NCI-H345 (cell line): ENCODE data around the gene MME.

Source experiments
- DNase-seq: peaks from one replicate; lab custom pipeline; 2025; lab: John Stamatoyannopoulos, UW

The MME gene

DNA sequence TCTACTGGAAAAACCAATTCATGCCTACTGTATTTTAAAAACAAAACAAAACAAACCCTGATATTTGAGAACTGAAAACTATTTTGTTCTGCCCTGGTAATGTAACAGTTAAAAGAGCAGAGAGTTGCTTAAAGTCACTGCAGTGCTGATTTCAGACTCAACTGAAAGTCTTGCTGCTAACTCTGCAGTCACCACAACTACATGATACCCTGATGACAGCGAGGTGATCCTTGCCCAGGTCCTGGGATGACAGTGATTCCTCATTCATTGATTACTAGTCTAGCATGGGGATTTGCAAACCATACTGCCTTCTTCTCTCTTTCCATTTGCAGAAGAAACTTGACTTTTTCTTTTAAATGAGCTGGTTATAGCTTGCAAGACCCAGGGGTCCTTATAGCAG, 67.5 kb downstream of the MME start:
- no peak for DNase-seq

GRCh38 chr3:155149494-155149893, 69.4 kb downstream of the MME start:
- no peak for DNase-seq

DNA sequence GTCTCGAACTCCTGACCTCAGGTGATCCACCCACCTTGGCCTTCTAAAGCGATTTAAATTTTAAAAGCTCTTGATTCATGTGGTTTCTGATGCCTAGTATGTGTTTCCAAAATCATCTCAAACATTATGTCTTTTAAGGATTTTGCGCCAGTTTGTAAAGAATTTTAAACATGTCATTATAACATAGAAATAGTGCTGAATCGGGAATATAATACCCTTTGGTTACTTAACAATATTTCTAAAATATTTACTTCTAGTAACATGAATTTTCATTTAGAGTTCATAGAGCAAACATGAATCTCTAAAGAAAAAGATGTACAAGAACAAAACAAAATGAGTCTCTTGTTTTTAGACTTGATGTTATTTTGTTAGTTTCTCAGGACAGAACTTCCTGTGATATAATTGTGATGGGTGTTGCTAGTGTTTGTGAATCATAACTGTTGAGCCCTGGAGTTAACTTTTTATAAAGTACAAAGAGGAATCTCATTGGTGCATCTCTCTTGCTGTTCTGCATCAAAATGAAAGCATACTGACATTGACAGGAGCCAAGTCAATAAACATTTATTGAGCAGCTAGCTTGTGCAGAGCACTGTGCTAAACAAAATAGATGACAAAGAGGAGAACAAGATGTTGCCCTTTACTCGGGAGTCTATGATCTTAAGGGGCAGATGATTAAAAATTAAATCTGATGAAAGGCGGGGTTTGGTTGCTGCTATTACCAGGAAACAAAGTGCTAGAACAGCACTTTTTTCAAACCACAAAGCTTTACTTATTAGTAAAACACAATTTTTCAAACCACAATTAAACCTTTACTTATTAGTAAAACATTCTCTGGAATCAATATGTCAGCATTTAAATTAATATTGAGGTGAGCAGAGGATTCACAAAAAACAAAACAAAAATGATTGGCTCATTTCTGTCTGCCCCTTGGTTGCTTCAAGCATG, 73.4 kb downstream of the MME start:
- DNase-seq, result no peak

DNA sequence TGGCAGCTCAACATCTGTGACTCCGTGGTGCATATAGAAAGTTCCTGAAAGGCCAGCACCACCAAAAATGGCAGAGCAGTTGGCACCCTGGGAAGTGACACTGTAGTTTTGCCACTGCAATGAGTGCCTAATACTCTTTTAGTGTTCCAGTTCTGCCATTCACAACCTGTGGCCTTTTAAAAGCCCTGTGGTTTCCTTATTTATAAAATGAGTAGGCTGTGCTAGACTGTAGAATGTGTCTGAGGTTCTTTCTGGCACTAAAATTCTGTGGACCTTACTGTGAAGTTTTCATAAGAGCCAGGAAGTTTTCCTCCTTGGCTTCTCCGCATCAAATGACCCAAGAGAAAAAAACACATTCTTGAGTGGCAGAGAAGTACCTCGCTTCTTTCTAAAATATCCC, 74.1 kb downstream of the MME start:
- no peak for DNase-seq

GRCh38 chr3:155158346-155159037, 78.4 kb downstream of the MME start:
- no peak for DNase-seq

- no peak for DNase-seq
Observed at GRCh38 chr3:155159301-155159700, 79.2 kb downstream of the MME start.

GRCh38 chr3:155161640-155162292, 81.6 kb downstream of the MME start:
- no peak for DNase-seq

- no peak for DNase-seq
Observed at GRCh38 chr3:155164306-155164705, 84.2 kb downstream of the MME start.

DNA sequence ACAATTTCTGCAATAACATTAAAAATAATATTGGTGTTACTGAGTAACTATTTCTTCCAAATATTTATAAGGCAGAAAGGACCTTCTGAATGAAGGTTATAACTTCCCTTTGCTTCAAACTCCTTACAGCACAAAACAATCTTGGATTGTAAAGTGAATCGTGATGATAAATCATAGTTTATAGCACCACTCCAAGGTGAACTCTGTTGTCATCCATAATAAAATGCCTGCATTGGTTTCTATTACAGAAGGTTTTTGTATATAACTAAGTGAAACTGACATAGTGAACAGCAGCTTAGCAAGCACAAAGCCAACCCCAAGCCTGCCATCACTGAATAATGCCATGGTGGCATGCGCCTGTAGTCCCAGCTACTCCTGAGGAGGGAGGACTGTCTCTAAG, 86.3 kb downstream of the MME start:
- no peak for DNase-seq

DNA sequence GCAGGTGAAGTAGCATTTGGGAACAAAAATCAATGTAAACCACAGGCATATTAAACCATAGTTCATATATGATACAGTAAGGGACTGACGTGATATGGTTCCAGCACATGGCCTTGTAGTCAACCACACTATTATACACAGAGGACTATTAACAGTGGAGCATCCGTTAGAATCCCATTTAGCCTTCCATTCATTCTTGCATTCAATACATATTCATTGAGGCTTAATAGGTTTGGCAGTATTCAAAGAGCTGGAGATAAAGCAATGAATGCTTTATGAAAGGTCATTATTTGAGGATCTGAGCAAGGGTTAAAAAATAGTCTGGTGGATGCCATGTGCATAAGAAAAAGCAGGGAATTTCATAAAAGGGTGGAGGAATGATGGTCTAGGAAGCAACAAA, 89.1 kb downstream of the MME start:
- DNase-seq, result no peak

DNA sequence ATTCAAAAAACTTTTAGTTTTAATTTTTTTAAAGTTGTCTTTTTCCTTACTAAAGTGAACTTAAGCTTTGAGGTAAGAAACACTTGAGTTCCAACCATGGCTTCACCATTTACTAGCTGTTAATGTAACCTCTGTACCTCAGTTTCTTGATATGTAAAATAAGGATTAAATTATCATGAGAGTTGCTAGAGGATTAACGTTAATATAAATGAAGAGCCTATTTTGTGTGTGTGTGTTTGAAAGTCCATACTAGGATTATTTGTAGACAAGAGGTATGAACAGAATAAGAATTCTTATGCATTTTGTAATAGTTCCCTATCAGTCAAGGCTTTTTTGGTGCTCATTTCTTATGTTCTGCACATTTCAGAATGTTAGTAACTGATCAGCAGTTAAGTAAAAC, 93.7 kb downstream of the MME start:
- no peak for DNase-seq

DNA sequence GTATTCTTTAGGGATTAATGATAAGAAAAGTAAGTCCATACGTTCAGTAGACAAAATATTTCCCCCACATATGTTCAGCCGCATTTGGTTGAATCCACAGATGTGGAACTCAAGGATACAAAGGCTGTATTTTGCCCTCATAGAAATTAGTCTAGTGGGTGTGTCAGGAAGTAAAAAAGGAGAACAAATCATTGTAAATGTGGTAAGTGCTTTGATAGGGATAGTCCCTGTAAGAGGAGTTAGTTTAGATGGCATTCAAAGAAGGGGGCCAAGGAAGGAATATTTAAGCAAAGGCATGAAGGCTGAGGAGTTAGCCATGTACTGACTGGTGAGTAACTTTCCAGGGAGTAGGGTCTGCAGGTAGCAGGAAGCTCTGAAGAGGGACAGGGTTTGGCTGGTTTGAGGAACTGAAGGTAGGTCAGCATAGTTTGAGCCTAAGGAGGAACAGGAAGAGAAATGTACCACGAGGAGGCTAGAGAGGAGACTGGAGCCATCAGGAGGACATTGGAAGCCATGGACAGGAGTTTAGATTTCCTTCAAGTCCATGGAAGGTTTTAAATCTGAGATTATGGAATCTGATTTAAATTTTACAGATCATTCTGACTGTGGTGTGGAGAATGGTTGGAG, 98.8 kb downstream of the MME start:
- no peak for DNase-seq

- no peak for DNase-seq
Observed at GRCh38 chr3:155179437-155179827, 99.3 kb downstream of the MME start.

GRCh38 chr3:155179966-155180757, 100.0 kb downstream of the MME start:
- DNase-seq, result no peak

- DNase-seq, result no peak
Observed at GRCh38 chr3:155182467-155182866, 102.3 kb downstream of the MME start.

- DNase-seq, result no peak
Observed at GRCh38 chr3:155184011-155184410, 103.9 kb downstream of the MME start.

DNA sequence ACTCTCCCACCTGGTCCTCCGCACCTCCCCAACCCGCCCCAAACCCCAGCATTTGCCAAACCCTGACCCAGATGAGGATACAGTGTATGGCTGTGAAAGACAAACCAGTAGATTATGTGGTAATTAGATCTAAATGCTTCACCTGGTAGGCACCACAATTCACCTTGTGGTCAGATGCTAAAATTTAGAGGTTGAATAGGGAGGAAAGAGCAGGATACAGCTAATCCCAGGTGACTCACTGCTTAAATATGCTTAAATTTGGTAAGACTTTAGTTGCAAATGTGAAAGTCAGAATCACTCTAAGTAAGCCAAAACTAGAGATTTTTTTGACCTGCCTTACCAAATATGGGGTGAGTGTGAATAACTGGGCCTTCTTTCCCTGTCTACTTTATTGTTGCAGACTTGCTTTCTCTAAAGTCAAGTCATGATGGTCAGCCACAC, 105.5 kb downstream of the MME start:
- no peak for DNase-seq

DNA sequence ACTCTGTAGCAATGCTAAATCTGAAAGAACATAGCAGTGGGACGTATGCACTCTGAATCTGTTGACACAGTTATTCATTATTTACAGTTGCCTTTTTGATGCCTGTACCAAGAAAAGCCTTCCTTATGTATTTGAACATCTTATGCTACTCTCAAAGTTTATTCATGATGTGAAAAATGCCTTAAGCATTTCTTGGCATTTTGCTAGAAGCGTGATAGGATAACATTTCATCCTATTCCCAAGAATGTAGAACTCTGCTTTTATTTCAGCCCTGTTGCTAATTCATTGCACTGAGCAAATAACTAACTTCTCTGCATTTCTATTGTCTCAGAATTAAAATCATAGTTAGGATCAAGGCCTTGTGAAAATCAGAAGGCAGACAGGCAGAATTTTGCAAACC, 107.9 kb downstream of the MME start:
- no peak for DNase-seq

DNA sequence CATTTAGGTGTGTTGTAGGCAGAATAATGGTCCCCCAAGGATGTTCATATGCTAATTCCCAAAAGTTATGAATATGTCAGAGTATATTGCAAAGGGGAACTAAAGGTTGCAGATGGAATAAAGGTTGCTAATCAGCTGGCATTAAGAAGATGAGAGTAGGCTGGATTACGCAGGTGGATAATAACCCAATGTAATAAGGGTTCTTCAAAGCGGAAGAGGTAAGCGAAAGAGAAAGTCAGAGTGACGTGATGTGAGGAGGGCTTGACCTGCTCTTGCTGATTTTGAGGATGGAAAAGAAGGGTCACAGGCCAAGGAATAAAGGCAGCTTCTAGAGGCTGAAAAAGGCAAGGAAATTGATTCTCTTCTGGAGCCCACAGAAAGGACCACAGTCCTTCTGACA, 109.4 kb downstream of the MME start:
- no peak for DNase-seq

GRCh38 chr3:155190691-155191090, 110.6 kb downstream of the MME start:
- DNase-seq, result no peak

DNA sequence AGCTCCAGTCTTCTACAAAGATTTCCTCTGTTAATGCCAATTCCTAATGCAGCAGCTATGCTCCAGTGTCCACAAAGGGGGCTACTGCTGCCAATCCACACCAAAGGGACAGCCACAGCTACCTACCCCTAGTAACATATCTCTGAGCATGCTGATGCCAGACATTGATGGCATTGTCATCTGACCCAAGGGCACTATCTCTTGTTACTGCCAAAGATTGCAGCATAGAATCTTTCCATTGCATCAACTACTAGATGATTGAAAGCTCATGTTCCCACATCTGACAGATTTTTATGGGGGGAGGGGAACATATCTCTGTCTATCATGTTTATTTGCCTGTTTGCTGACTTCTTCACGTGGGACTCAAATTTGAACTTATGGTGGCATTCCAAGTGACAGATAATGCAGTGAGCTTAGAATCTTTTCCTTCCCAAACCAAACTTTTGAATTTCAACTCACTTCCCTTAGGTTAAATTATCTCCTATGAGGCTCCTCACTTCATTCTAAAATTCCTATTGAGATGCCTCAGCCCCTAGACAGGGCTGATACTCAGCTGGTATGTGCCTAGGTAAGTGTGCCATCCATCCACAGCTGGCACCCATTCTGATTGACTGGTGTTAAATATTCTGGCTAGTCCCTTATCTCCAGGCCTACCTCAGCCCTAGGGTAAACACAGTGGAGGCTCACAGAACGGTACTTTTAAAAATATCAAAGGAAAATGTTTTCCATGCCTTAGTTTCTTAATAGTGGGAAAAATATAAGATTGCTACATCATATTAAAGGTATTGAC, 113.0 kb downstream of the MME start:
- DNase-seq, result no peak
